Measurements from ENCODE around the gene SOX18.

DNA sequence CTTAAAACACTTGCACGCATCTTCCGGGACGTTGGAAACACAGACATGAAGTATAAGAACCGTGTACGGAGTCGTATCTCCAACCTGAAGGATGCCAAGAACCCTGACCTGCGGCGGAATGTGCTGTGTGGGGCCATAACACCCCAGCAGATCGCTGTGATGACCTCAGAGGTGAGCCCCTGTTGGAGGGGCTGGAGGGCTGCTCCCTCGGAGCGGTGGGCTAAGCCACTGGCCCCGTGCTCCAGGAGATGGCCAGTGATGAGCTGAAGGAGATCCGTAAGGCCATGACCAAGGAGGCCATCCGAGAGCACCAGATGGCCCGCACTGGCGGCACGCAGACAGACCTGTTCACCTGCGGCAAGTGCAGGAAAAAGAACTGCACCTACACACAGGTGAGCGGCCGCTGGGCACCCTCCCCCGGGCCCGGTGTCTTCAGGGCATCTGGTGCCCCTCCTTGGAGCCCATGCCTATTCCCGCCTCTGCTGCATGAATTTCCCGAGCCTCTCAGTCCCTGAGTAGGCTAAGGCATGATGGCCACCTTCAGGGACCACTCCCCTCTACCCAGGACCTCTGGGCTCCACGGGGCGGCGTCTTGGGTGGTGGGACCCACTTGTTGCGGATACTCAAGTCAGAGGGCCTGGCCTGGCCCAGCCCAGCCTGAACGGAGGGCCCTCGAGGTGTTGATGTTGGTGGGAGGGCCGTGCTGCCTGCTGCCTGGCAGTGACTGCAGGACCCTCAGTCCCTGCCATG is 21.0 kb upstream of the SOX18 start:
- no peak for TF ChIP-seq POLR2AphosphoS5 (IDR thresholded peaks at IDR 0.05)
- TF ChIP-seq POLR2A (IDR thresholded peaks at IDR 0.05): no peak
